ENCODE results near the gene BTNL3.

DNA sequence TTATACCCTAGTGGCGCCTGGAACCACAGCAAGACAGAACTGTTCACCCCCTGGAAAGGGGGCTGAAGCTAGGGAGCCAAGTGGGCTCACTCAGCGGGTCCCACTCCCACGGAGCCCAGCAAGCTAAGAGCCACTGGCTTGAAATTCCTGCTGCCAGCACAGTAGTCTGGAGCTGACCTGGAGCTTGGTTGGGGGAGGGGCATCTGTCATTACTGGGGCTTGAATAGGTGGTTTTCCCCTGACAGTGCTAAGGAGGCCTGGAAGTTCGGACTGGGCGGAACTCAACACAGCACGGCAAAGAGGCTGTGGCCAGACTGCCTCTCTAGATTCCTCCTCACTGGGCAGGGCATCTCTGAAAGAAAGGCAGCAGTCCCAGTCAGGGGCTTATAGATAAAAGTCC is 19.5 kb downstream of the BTNL3 start:
- TF ChIP-seq, protein P1, sequence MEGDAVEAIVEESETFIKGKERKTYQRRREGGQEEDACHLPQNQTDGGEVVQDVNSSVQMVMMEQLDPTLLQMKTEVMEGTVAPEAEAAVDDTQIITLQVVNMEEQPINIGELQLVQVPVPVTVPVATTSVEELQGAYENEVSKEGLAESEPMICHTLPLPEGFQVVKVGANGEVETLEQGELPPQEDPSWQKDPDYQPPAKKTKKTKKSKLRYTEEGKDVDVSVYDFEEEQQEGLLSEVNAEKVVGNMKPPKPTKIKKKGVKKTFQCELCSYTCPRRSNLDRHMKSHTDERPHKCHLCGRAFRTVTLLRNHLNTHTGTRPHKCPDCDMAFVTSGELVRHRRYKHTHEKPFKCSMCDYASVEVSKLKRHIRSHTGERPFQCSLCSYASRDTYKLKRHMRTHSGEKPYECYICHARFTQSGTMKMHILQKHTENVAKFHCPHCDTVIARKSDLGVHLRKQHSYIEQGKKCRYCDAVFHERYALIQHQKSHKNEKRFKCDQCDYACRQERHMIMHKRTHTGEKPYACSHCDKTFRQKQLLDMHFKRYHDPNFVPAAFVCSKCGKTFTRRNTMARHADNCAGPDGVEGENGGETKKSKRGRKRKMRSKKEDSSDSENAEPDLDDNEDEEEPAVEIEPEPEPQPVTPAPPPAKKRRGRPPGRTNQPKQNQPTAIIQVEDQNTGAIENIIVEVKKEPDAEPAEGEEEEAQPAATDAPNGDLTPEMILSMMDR (IDR thresholded peaks at IDR 0.05), result no peak
- TF ChIP-seq POLR2AphosphoS5 (IDR thresholded peaks at IDR 0.05) (no peak), POLR2A (IDR thresholded peaks at IDR 0.05) (no peak)
